ENCODE measurements around the gene PDRG1.

Gene PDRG1

GRCh38 chr20:31914170-31914569 lies 37.7 kb downstream of the PDRG1 start:
- Histone ChIP-seq H3K4ac (ENCODE audit: low read depth, low read length) (no peak overlapping the region), H2BK15ac (replicated peaks; ENCODE audit: low read depth) (no peak overlapping the region), H3K4me2 (ENCODE audit: low read length) (no peak overlapping the region), H3K9ac (ENCODE audit: low read length) (no peak overlapping the region), H3K4me3 (ENCODE audit: low read length) (no peak overlapping the region), H3K18ac (ENCODE audit: low read length) (no peak overlapping the region), H3K79me1 (ENCODE audit: low read length) (no peaks in the 10 kb centered on the region), H2BK5ac (ENCODE audit: low read length) (no peak overlapping the region), H4K8ac (ENCODE audit: low read depth, low read length) (no peak overlapping the region), H3K27ac (ENCODE audit: low read depth, low read length) (no peak overlapping the region), H2BK120ac (ENCODE audit: low read depth, low read length) (no peak overlapping the region), H4K5ac (ENCODE audit: low read length) (no peak overlapping the region), H3K23ac (ENCODE audit: low read length) (no peak overlapping the region), H3K4me1 (ENCODE audit: control insufficient read depth, low read depth, low read length) (peaks cover 1% of the 10 kb centered on the region), H3K36me3 (ENCODE audit: control insufficient read depth, insufficient read depth, low read length) (no peaks in the 10 kb centered on the region), H3K79me2 (ENCODE audit: control insufficient read depth, insufficient read depth, low read length) (no peaks in the 10 kb centered on the region), H3K27me3 (ENCODE audit: insufficient read depth, low read length, poor library complexity) (no peaks in the 10 kb centered on the region), H3K56ac (ENCODE audit: low read length) (no peak overlapping the region), H2AK5ac (ENCODE audit: low read length) (no peak overlapping the region)
- whole genome bisulfite sequencing (ENCODE audit: extremely low coverage, insufficient coverage, low lambda C conversion rate): no CpG with 5 or more reads among the region's 5 CpGs
- no peak for DNase-seq

DNA sequence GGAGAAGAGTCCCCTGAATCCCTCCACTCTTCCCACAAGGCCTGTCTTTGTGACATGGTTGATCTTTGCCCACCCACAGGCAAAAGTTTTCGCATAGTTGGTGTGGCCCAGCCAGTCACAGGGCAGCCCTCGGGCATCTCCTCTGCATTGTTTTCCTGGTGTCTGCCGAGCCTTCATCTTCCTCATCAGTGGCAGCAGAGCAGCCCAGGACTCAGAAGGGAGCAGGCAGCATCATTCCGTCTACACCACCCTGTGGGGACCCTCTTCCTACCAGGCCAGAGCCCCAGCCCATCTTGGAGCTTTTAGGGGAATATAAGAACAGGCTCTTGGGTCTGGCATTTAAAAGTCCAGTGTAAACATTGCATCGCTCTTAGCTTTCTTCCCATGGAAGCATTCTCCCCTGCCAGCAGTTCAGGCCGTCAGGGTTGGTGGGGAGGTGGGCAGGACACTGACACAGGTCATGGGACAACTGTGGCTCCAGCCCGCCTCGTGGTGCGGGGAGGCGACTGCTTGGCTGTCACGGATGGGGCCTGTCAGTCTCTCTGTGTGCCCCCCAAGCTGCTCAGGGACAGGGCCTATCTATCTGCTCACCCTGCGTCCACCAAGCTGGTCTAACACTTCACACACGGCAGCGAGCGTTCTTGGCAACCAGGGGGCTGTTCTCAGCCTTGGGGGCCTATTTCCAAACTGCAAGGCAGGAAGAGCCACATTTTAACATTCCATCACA lies 38.3 kb downstream of the PDRG1 start:
- no peak overlapping the region for H4K8ac ChIP-seq (ENCODE audit: low read depth, low read length)
- H2BK5ac ChIP-seq (ENCODE audit: low read length): no peak overlapping the region
- peak overlapping the region; percentile 12 for H3K56ac ChIP-seq (ENCODE audit: low read length)
- H3K27me3 ChIP-seq (ENCODE audit: insufficient read depth, low read length, poor library complexity): no peaks in the 10 kb centered on the region
- H3K4me1 ChIP-seq (ENCODE audit: control insufficient read depth, low read depth, low read length): peaks cover 1% of the 10 kb centered on the region
- no peak overlapping the region for H3K4ac ChIP-seq (ENCODE audit: low read depth, low read length)
- DNase-seq: no peak
- no peaks in the 10 kb centered on the region for H3K79me2 ChIP-seq (ENCODE audit: control insufficient read depth, insufficient read depth, low read length)
- WGBS (ENCODE audit: extremely low coverage, insufficient coverage, low lambda C conversion rate): no CpG with 5 or more reads among the region's 15 CpGs
- no peak overlapping the region for H2BK120ac ChIP-seq (ENCODE audit: low read depth, low read length)
- H3K23ac ChIP-seq (ENCODE audit: low read length): peak overlapping the region; percentile 18
- no peak overlapping the region for H3K18ac ChIP-seq (ENCODE audit: low read length)
- H3K4me3 ChIP-seq (ENCODE audit: low read length): no peak overlapping the region
- H3K4me2 ChIP-seq (ENCODE audit: low read length): no peak overlapping the region
- no peaks in the 10 kb centered on the region for H3K36me3 ChIP-seq (ENCODE audit: control insufficient read depth, insufficient read depth, low read length)
- H4K5ac ChIP-seq (ENCODE audit: low read length): no peak overlapping the region
- no peak overlapping the region for H3K27ac ChIP-seq (ENCODE audit: low read depth, low read length)
- H2BK15ac ChIP-seq (replicated peaks; ENCODE audit: low read depth): no peak overlapping the region
- H3K9ac ChIP-seq (ENCODE audit: low read length): no peak overlapping the region
- H2AK5ac ChIP-seq (ENCODE audit: low read length): no peak overlapping the region
- no peaks in the 10 kb centered on the region for H3K79me1 ChIP-seq (ENCODE audit: low read length)

GRCh38 chr20:31910071-31910803 lies 41.6 kb downstream of the PDRG1 start:
- no peak overlapping the region for H4K5ac ChIP-seq (ENCODE audit: low read length)
- H3K4ac ChIP-seq (ENCODE audit: low read depth, low read length): no peak overlapping the region
- no peak for DNase-seq

DNA sequence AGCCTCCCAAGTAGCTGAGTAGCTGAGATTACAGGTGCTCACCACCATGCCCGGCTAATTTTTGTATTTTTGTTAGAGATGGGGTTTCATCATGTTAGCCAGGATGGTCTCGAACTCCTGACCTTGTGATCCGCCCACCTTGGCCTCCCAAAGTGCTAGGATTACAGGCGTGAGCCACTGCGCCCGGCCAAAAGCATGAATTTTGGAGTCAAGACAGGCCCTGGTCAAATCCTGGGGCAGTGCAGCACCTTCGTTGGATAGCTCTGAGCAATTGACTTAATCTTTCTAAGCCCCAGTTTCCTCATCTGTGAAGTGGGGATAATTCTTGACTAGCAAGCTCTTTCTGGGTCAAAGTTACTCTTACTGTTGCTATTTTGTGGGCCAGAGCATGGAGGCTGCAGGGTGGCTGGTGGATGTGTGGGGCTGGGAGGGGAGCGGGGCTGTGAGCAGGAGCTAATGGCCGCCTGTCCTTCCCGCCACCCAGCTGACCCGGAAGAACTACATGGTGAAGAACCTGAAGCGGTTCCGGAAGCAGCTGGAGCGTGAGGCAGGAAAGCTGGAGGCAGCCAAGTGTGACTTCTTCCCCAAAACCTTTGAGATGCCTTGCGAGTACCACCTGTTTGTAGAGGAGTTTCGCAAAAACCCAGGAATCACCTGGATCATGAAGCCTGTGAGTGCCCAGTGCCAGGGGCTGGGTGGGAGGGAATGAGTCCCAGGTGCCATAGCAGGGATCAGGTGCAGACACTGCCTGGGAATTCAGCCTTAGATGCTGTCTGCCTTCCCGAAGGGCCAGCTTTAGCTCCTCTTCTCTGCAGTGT lies 42.4 kb downstream of the PDRG1 start:
- no peak for DNase-seq
- Histone ChIP-seq H2BK120ac (ENCODE audit: low read depth, low read length) (no peak overlapping the region), H2BK5ac (ENCODE audit: low read length) (no peak overlapping the region), H3K4me3 (ENCODE audit: low read length) (no peak overlapping the region), H3K4me1 (ENCODE audit: control insufficient read depth, low read depth, low read length) (peaks cover 1% of the 10 kb centered on the region), H3K4ac (ENCODE audit: low read depth, low read length) (no peak overlapping the region), H3K23ac (ENCODE audit: low read length) (no peak overlapping the region), H4K5ac (ENCODE audit: low read length) (no peak overlapping the region), H3K27me3 (ENCODE audit: insufficient read depth, low read length, poor library complexity) (no peaks in the 10 kb centered on the region), H3K27ac (ENCODE audit: low read depth, low read length) (no peak overlapping the region), H3K79me2 (ENCODE audit: control insufficient read depth, insufficient read depth, low read length) (no peaks in the 10 kb centered on the region), H3K4me2 (ENCODE audit: low read length) (no peak overlapping the region), H3K79me1 (ENCODE audit: low read length) (no peaks in the 10 kb centered on the region), H3K36me3 (ENCODE audit: control insufficient read depth, insufficient read depth, low read length) (no peaks in the 10 kb centered on the region), H3K56ac (ENCODE audit: low read length) (no peak overlapping the region), H2BK15ac (replicated peaks; ENCODE audit: low read depth) (no peak overlapping the region), H4K8ac (ENCODE audit: low read depth, low read length) (no peak overlapping the region), H3K9ac (ENCODE audit: low read length) (no peak overlapping the region), H3K18ac (ENCODE audit: low read length) (no peak overlapping the region), H2AK5ac (ENCODE audit: low read length) (no peak overlapping the region)
- no CpG with 5 or more reads among the region's 17 CpGs for WGBS (ENCODE audit: extremely low coverage, insufficient coverage, low lambda C conversion rate)

More at GRCh38 chr20:31910071-31910803, 41.6 kb downstream of the PDRG1 start:
- Histone ChIP-seq H4K8ac (ENCODE audit: low read depth, low read length) (no peak overlapping the region), H3K9ac (ENCODE audit: low read length) (no peak overlapping the region), H3K4me2 (ENCODE audit: low read length) (no peak overlapping the region), H2BK15ac (replicated peaks; ENCODE audit: low read depth) (no peak overlapping the region), H2BK120ac (ENCODE audit: low read depth, low read length) (no peak overlapping the region), H3K79me1 (ENCODE audit: low read length) (no peaks in the 10 kb centered on the region), H3K79me2 (ENCODE audit: control insufficient read depth, insufficient read depth, low read length) (no peaks in the 10 kb centered on the region), H3K4me3 (ENCODE audit: low read length) (no peak overlapping the region), H3K4me1 (ENCODE audit: control insufficient read depth, low read depth, low read length) (peaks cover 1% of the 10 kb centered on the region), H3K18ac (ENCODE audit: low read length) (no peak overlapping the region), H3K36me3 (ENCODE audit: control insufficient read depth, insufficient read depth, low read length) (no peaks in the 10 kb centered on the region), H3K56ac (ENCODE audit: low read length) (no peak overlapping the region), H2BK5ac (ENCODE audit: low read length) (no peak overlapping the region), H3K27ac (ENCODE audit: low read depth, low read length) (no peak overlapping the region), H3K23ac (ENCODE audit: low read length) (peak overlapping the region; percentile 6), H3K27me3 (ENCODE audit: insufficient read depth, low read length, poor library complexity) (no peaks in the 10 kb centered on the region), H2AK5ac (ENCODE audit: low read length) (no peak overlapping the region)
- WGBS (ENCODE audit: extremely low coverage, insufficient coverage, low lambda C conversion rate): no CpG with 5 or more reads among the region's 4 CpGs

DNA sequence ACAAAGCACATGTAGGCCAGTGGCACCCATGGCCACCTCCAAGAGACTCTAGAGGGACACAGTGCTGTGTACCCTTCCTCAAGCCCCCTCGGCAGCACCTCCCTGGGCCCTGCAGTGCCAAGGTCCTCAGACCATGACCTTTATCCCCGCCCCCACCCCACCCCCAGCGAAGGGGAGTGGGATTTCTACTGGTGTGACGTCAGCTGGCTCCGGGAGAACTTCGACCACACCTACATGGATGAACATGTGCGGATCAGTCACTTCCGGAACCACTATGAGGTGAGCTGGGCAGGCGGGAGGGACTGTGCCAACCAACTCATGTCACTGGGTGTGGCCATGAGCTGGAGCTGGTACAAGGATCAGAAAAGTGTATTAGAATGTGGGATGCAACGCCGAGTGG lies 43.4 kb downstream of the PDRG1 start:
- H3K56ac ChIP-seq (ENCODE audit: low read length): no peak overlapping the region
- no peak for DNase-seq
- no peak overlapping the region for H3K4ac ChIP-seq (ENCODE audit: low read depth, low read length)
- no CpG with 5 or more reads among the region's 11 CpGs for WGBS (ENCODE audit: extremely low coverage, insufficient coverage, low lambda C conversion rate)
- no peak overlapping the region for H3K9ac ChIP-seq (ENCODE audit: low read length)
- H3K4me1 ChIP-seq (ENCODE audit: control insufficient read depth, low read depth, low read length): peaks cover 1% of the 10 kb centered on the region
- H2AK5ac ChIP-seq (ENCODE audit: low read length): no peak overlapping the region
- H3K27ac ChIP-seq (ENCODE audit: low read depth, low read length): no peak overlapping the region
- H3K4me2 ChIP-seq (ENCODE audit: low read length): no peak overlapping the region
- no peaks in the 10 kb centered on the region for H3K27me3 ChIP-seq (ENCODE audit: insufficient read depth, low read length, poor library complexity)
- H4K8ac ChIP-seq (ENCODE audit: low read depth, low read length): no peak overlapping the region
- H3K23ac ChIP-seq (ENCODE audit: low read length): no peak overlapping the region
- no peak overlapping the region for H2BK5ac ChIP-seq (ENCODE audit: low read length)
- no peak overlapping the region for H2BK120ac ChIP-seq (ENCODE audit: low read depth, low read length)
- H4K5ac ChIP-seq (ENCODE audit: low read length): no peak overlapping the region
- H3K79me1 ChIP-seq (ENCODE audit: low read length): no peaks in the 10 kb centered on the region
- H3K18ac ChIP-seq (ENCODE audit: low read length): no peak overlapping the region
- no peaks in the 10 kb centered on the region for H3K79me2 ChIP-seq (ENCODE audit: control insufficient read depth, insufficient read depth, low read length)
- no peak overlapping the region for H3K4me3 ChIP-seq (ENCODE audit: low read length)
- no peaks in the 10 kb centered on the region for H3K36me3 ChIP-seq (ENCODE audit: control insufficient read depth, insufficient read depth, low read length)
- H2BK15ac ChIP-seq (replicated peaks; ENCODE audit: low read depth): no peak overlapping the region
